IMR-90 (cell line): ENCODE data around the gene DND1.
"Not testable (repeated sequence)": the region's sequence is repeated elsewhere in the genome, so short reads cannot be mapped to it uniquely, and the experiment has no call there.

Experiments
- POLR2A ChIP-seq: IDR thresholded peaks from 2 replicates; pipeline ENCODE4 v1.6.1; 2012; ENCODE audit warnings: mild to moderate bottlenecking, low read depth, low read length
- RFX5 ChIP-seq: IDR thresholded peaks from 2 replicates; pipeline ENCODE4 v1.8.0; 2012; ENCODE audit warnings: low read depth, mild to moderate bottlenecking, low read length, moderate library complexity
- TF ChIP-seq, protein P1 (sequence below): conservative IDR thresholded peaks from 2 replicates; pipeline ENCODE4 v1.5.1; 2012; ENCODE audit warnings: mild to moderate bottlenecking, low read depth, low read length, improper control_type of control experiment
- TF ChIP-seq, protein P2 (sequence below): fragments of 150-350 bp; IDR thresholded peaks from 2 replicates; pipeline ENCODE4 v1.6.1; 2017; ENCODE audit warnings: mild to moderate bottlenecking, antibody characterized with exemption, low read length, low read depth

DNA sequence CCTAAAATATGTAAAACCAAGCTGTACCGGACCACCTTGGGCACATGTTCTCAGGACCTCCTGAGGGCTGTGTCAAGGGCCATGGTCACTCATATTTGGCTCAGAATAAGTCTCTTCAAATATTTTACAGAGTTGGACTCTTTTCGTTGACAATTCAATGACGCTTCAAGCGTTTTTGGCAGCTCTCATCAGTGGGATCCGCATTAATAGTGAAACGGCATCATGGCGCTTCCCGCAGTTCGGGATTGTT, 34.6 kb downstream of the DND1 start:
- TF ChIP-seq, protein P1, sequence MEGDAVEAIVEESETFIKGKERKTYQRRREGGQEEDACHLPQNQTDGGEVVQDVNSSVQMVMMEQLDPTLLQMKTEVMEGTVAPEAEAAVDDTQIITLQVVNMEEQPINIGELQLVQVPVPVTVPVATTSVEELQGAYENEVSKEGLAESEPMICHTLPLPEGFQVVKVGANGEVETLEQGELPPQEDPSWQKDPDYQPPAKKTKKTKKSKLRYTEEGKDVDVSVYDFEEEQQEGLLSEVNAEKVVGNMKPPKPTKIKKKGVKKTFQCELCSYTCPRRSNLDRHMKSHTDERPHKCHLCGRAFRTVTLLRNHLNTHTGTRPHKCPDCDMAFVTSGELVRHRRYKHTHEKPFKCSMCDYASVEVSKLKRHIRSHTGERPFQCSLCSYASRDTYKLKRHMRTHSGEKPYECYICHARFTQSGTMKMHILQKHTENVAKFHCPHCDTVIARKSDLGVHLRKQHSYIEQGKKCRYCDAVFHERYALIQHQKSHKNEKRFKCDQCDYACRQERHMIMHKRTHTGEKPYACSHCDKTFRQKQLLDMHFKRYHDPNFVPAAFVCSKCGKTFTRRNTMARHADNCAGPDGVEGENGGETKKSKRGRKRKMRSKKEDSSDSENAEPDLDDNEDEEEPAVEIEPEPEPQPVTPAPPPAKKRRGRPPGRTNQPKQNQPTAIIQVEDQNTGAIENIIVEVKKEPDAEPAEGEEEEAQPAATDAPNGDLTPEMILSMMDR = not testable (repeated sequence)
- TF ChIP-seq POLR2A, RFX5: not testable (repeated sequence)
- TF ChIP-seq, protein P2, sequence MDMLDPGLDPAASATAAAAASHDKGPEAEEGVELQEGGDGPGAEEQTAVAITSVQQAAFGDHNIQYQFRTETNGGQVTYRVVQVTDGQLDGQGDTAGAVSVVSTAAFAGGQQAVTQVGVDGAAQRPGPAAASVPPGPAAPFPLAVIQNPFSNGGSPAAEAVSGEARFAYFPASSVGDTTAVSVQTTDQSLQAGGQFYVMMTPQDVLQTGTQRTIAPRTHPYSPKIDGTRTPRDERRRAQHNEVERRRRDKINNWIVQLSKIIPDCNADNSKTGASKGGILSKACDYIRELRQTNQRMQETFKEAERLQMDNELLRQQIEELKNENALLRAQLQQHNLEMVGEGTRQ = not testable (repeated sequence)
